HepG2 (cell line): Measurements from ENCODE around the gene MTRFR. TPM values are rescaled to one million over a fixed set of nuclear protein-coding genes. Genes with fewer than 3 reads are reported as not detected.

ENCODE experiments used
- GTF3A ChIP-seq: sonication (generic); formaldehyde crosslinking; conservative IDR thresholded peaks from 2 replicates; pipeline ENCODE4 v1.4.0; 2020; ENCODE audit warnings: mild to moderate bottlenecking, missing genetic modification reagents
- KLF12 ChIP-seq: sonication (generic); formaldehyde crosslinking; IDR thresholded peaks from 2 replicates; pipeline ENCODE4 v1.4.0; 2020; ENCODE audit warnings: missing genetic modification reagents, borderline replicate concordance
- MAFG ChIP-seq: sonication (generic); formaldehyde crosslinking; IDR thresholded peaks from 2 replicates; pipeline ENCODE4 v1.5.1; 2020; ENCODE audit warnings: mild to moderate bottlenecking, missing genetic modification reagents
- MTA1 ChIP-seq: sonication (generic); formaldehyde crosslinking; IDR thresholded peaks from 2 replicates; pipeline ENCODE4 v1.4.0; 2020; ENCODE audit warnings: missing genetic modification reagents, mild to moderate bottlenecking, borderline replicate concordance
- NBN ChIP-seq: fragments of 450-650 bp; conservative IDR thresholded peaks from 2 replicates; pipeline ENCODE4 v1.6.1; 2017
- ZC3H13 ChIP-seq: sonication (generic); formaldehyde crosslinking; IDR thresholded peaks from 2 replicates; pipeline ENCODE4 v1.8.1; 2023; ENCODE audit warnings: mild to moderate bottlenecking, missing genetic modification reagents, moderate library complexity
- ZKSCAN8 ChIP-seq: IDR thresholded peaks from 2 replicates; pipeline ENCODE4 v1.6.1; 2016; ENCODE audit warnings: borderline replicate concordance, missing genetic modification reagents, missing compliant biosample characterization
- ZNF24 ChIP-seq: fragments of 450-650 bp; IDR thresholded peaks from 2 replicates; pipeline ENCODE4 v1.6.1; 2017; ENCODE audit warnings: antibody characterized with exemption, mild to moderate bottlenecking
- ZNF788 ChIP-seq: sonication (generic); formaldehyde crosslinking; IDR thresholded peaks from 2 replicates; pipeline ENCODE4 v1.5.0; 2020; ENCODE audit warnings: mild to moderate bottlenecking, missing genetic modification reagents, borderline replicate concordance
- ZNF883 ChIP-seq: sonication (generic); formaldehyde crosslinking; IDR thresholded peaks from 2 replicates; pipeline ENCODE4 v1.5.1; 2020; ENCODE audit warnings: mild to moderate bottlenecking, missing genetic modification reagents; ENCODE audit errors: not compliant biosample characterization
- polyA plus RNA-seq, 8 experiments: library from polyadenylated mRNA; depleted of rRNA in 3 of 8; stranded (reverse) in 7 of 8; unstranded in 1 of 8; fragments of >200 nt; fragmentation: Illumina TruSeq in 4 of 8; extraction: Trizol in 4 of 8; gene quantifications; 2 replicates each; pipeline versions ENCODE4 v1.2.1 to v1.2.3, GENCODE V29; 2011 to 2016; ENCODE audit warnings: low read depth in 4 of 8, missing spikeins in 1 of 8, mixed read lengths in 1 of 8; ENCODE audit not compliant: insufficient read depth in 1 of 8
- total RNA-seq, 5 experiments: library from RNA; depleted of rRNA; stranded (reverse); fragments of >200 nt; fragmentation: Illumina TruSeq; extraction: Trizol; gene quantifications; 2 replicates each; pipeline ENCODE4 v1.2.3, GENCODE V29; 2016; ENCODE audit warnings: low read depth in 1 of 5
- TF ChIP-seq, protein P1 (sequence below): sonication (generic); formaldehyde crosslinking; IDR thresholded peaks from 2 replicates; pipeline ENCODE4 v1.5.1; 2020; ENCODE audit warnings: missing genetic modification reagents, mild to moderate bottlenecking, borderline replicate concordance
- TF ChIP-seq, protein P2 (sequence below), 2 experiments: fragments of 450-650 bp in 1 of 2; sonication (generic) in 1 of 2; formaldehyde crosslinking in 1 of 2; IDR thresholded peaks; 2 replicates each; pipeline versions ENCODE4 v1.6.1 to v1.8.0; 2016 to 2022; ENCODE audit warnings: antibody characterized with exemption in 1 of 2, mild to moderate bottlenecking in 1 of 2, missing genetic modification reagents in 1 of 2
- TF ChIP-seq, protein P3 (sequence below): sonication (generic); formaldehyde crosslinking; IDR thresholded peaks from 2 replicates; pipeline ENCODE4 v1.5.1; 2020; ENCODE audit warnings: mild to moderate bottlenecking, missing genetic modification reagents, borderline replicate concordance

Gene MTRFR
- total and polyA plus RNA-seq, 2 of the 13 experiments (the other 11 are each of a cell fraction or from before 2014, with no cell fraction given): 7.1 to 9.9 TPM

DNA sequence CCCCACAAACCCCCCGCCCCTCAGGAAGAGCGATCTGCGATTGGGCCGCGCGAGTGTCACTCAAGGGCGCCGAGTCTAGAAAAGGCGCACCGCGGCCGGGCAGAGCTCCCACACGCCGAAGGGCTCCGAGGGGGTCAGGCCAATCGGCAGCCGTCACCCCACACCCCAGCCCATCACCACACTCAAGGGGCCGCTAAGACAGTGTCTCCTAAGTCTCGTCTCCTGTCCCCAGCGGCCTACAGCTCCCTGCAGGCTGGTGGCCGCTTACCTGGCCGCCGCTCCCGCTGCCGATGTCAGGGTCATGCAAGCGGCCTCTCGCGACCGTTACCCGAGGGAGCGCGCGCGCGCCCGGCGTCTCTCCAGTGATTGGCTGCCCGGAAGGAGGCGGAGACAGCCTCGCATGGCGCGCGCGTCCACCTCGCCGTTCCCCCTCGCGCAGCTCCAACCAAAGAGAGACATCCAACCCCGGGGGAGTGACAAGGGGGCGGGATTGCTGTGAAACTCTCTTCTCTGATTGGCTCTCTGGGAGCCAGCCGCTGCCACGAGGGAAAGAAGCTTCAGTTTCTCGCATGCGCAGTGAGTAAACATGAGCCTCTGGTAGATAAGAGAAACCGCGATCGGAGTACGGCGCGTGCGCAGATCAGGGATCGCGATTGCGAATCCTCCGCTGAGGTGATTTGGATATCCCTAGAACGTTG is at the start of gene MTRFR, which contains the start of gene MPHOSPH9 (continued):
- TF ChIP-seq ZNF24: no peak
- TF ChIP-seq ZNF883 (CRISPR knock-in tag): peak; percentile 63
- TF ChIP-seq, protein P1, sequence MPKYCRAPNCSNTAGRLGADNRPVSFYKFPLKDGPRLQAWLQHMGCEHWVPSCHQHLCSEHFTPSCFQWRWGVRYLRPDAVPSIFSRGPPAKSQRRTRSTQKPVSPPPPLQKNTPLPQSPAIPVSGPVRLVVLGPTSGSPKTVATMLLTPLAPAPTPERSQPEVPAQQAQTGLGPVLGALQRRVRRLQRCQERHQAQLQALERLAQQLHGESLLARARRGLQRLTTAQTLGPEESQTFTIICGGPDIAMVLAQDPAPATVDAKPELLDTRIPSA (CRISPR knock-in tag): peak; percentile 87; the same call in 1 of the 2 replicates
- TF ChIP-seq GTF3A (CRISPR knock-in tag): no peak; the same call in 1 of the 2 replicates
- TF ChIP-seq, protein P2, sequence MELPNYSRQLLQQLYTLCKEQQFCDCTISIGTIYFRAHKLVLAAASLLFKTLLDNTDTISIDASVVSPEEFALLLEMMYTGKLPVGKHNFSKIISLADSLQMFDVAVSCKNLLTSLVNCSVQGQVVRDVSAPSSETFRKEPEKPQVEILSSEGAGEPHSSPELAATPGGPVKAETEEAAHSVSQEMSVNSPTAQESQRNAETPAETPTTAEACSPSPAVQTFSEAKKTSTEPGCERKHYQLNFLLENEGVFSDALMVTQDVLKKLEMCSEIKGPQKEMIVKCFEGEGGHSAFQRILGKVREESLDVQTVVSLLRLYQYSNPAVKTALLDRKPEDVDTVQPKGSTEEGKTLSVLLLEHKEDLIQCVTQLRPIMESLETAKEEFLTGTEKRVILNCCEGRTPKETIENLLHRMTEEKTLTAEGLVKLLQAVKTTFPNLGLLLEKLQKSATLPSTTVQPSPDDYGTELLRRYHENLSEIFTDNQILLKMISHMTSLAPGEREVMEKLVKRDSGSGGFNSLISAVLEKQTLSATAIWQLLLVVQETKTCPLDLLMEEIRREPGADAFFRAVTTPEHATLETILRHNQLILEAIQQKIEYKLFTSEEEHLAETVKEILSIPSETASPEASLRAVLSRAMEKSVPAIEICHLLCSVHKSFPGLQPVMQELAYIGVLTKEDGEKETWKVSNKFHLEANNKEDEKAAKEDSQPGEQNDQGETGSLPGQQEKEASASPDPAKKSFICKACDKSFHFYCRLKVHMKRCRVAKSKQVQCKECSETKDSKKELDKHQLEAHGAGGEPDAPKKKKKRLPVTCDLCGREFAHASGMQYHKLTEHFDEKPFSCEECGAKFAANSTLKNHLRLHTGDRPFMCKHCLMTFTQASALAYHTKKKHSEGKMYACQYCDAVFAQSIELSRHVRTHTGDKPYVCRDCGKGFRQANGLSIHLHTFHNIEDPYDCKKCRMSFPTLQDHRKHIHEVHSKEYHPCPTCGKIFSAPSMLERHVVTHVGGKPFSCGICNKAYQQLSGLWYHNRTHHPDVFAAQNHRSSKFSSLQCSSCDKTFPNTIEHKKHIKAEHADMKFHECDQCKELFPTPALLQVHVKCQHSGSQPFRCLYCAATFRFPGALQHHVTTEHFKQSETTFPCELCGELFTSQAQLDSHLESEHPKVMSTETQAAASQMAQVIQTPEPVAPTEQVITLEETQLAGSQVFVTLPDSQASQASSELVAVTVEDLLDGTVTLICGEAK (IDR thresholded peaks at IDR 0.05): no peak
- TF ChIP-seq, protein P2 (CRISPR knock-in tag; IDR thresholded peaks at IDR 0.05): peak; percentile 78
- TF ChIP-seq MTA1 (CRISPR knock-in tag): no peak
- TF ChIP-seq ZNF788: peak; percentile 71
- peak; percentile 73; the same call in 1 of the 2 replicates for TF ChIP-seq ZKSCAN8 (CRISPR knock-in tag)
- TF ChIP-seq, protein P3, sequence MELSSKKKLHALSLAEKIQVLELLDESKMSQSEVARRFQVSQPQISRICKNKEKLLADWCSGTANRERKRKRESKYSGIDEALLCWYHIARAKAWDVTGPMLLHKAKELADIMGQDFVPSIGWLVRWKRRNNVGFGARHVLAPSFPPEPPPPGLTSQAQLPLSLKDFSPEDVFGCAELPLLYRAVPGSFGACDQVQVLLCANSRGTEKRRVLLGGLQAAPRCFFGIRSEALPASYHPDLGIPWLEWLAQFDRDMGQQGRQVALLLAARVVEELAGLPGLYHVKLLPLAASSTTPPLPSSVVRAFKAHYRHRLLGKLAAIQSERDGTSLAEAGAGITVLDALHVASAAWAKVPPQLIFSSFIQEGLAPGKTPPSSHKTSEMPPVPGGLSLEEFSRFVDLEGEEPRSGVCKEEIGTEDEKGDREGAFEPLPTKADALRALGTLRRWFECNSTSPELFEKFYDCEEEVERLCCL (CRISPR knock-in tag): no peak; the same call in 1 of the 2 replicates
- TF ChIP-seq NBN: no peak
- TF ChIP-seq KLF12 (CRISPR knock-in tag): no peak
- peak; percentile 82; the same call in 1 of the 2 replicates for TF ChIP-seq ZC3H13 (CRISPR knock-in tag)
- no peak for TF ChIP-seq MAFG
